ENCODE data around the gene COL5A1. TPM values are rescaled to one million over a fixed set of nuclear protein-coding genes. Genes with fewer than 3 reads are reported as not detected.
A peak's percentile ranks its signal among the peaks of the same experiment; 100 is the strongest.

Gene COL5A1
- 3.1 to 5.6 TPM (median 4.9 TPM) in 3 replicates for polyA plus RNA-seq
- 3.0 TPM for polyA plus RNA-seq (2011; ENCODE audit: low read depth)
- 1.1 and 2.1 TPM in 2 replicates for polyA plus RNA-seq (2011; cell fraction: cytosol; rRNA removed)
- polyA plus RNA-seq (2011; cell fraction: nucleus; rRNA removed): 22.0 and 30.3 TPM in 2 replicates
- polyA plus RNA-seq (2012; ENCODE audit: low replicate concordance): 0.87 and 10.2 TPM in 2 replicates
- 6.7 to 22.0 TPM (median 12.5 TPM) in 3 replicates for polyA minus RNA-seq
- 13.2 TPM for polyA minus RNA-seq (2011; cell fraction: cytosol; rRNA and poly(A)+ RNA removed)
- 27.4 and 29.4 TPM in 2 replicates for polyA minus RNA-seq (2011; cell fraction: nucleus; rRNA and poly(A)+ RNA removed)

- no peak for TF ChIP-seq CTCF (optimal IDR thresholded peaks at IDR 0.05 in 1 of 3, IDR thresholded peaks at IDR 0.05 in 1 of 3, conservative IDR thresholded peaks at IDR 0.05 in 1 of 3; ENCODE audit: extremely low read depth in 1 of 3, insufficient read depth in 2 of 3, low read length in 3 of 3)
- Histone ChIP-seq H3K27ac (ENCODE audit: control insufficient read depth, insufficient read depth, low read length) (no peak within 1 kb of the TSS), H3K4me3 (ENCODE audit: control insufficient read depth in 2 of 3, extremely low read depth in 1 of 3, insufficient read depth in 2 of 3, low read depth in 1 of 3, low read length in 3 of 3) (peak within 1 kb of the TSS; percentile 52 to 75 (median 63)), H3K79me2 (ENCODE audit: control insufficient read depth, insufficient read depth, low read length) (peaks cover 4% of the 10 kb centered on the region), H3K4me2 (ENCODE audit: control insufficient read depth, extremely low read depth, insufficient read depth, low read depth, low read length) (peak within 1 kb of the TSS; percentile 87), H4K20me1 (ENCODE audit: control insufficient read depth, extremely low read depth, insufficient read depth, low read length) (no peaks in the 10 kb centered on the region), H3K9me3 (ENCODE audit: control insufficient read depth, low read depth, low read length) (no peaks in the 10 kb centered on the region), H3K9me1 (ENCODE audit: control insufficient read depth, extremely low read depth, insufficient read depth, low read length) (no peaks in the 10 kb centered on the region), H3K27me3 (ENCODE audit: control insufficient read depth, extremely low read depth, insufficient read depth, low read length) (peaks cover 6% of the 10 kb centered on the region), H3K36me3 (ENCODE audit: control insufficient read depth in 2 of 2, extremely low read depth in 1 of 2, insufficient read depth in 2 of 2, low read length in 2 of 2) (no peaks in the 10 kb centered on the region), H3K4me1 (ENCODE audit: control insufficient read depth, extremely low read depth, insufficient read depth, low read length) (peaks cover 29% of the 10 kb centered on the region), H3K9ac (ENCODE audit: control insufficient read depth, extremely low read depth, insufficient read depth, low read length) (peak within 1 kb of the TSS; percentile 52), H2AFZ (ENCODE audit: control insufficient read depth, low read length) (peak within 1 kb of the TSS; percentile 40)
- no peak for DNase-seq (ENCODE audit: low read depth, low spot score)
- dilution Hi-C loops (cut with MboI; ENCODE audit: extremely low pct_ligation_motif_present, low sequenced_read_pairs): no loop called here
- FAIRE-seq: peak; percentile 67
These were observed at the start of gene COL5A1 for GRCh38 chr9:134641173-134641989. COL5A1 (plus strand) TSS chr9:134641803; CDS start chr9:134642188, 385 bp downstream.

- Histone ChIP-seq H3K79me2 (ENCODE audit: control insufficient read depth, insufficient read depth, low read length) (no peaks in the 10 kb centered on the region), H3K4me1 (ENCODE audit: control insufficient read depth, extremely low read depth, insufficient read depth, low read length) (no peaks in the 10 kb centered on the region), H4K20me1 (ENCODE audit: control insufficient read depth, extremely low read depth, insufficient read depth, low read length) (no peaks in the 10 kb centered on the region), H3K9ac (ENCODE audit: control insufficient read depth, extremely low read depth, insufficient read depth, low read length) (no peak overlapping the region), H3K27me3 (ENCODE audit: control insufficient read depth, extremely low read depth, insufficient read depth, low read length) (peaks cover 11% of the 10 kb centered on the region), H3K4me3 (ENCODE audit: control insufficient read depth in 2 of 3, extremely low read depth in 1 of 3, insufficient read depth in 2 of 3, low read depth in 1 of 3, low read length in 3 of 3) (no peak overlapping the region), H3K9me3 (ENCODE audit: control insufficient read depth, low read depth, low read length) (no peaks in the 10 kb centered on the region), H3K36me3 (ENCODE audit: control insufficient read depth in 2 of 2, extremely low read depth in 1 of 2, insufficient read depth in 2 of 2, low read length in 2 of 2) (no peaks in the 10 kb centered on the region), H2AFZ (ENCODE audit: control insufficient read depth, low read length) (no peak overlapping the region), H3K9me1 (ENCODE audit: control insufficient read depth, extremely low read depth, insufficient read depth, low read length) (no peaks in the 10 kb centered on the region), H3K27ac (ENCODE audit: control insufficient read depth, insufficient read depth, low read length) (no peak overlapping the region), H3K4me2 (ENCODE audit: control insufficient read depth, extremely low read depth, insufficient read depth, low read depth, low read length) (no peak overlapping the region)
- FAIRE-seq (no peak), DNase-seq (ENCODE audit: low read depth, low spot score) (no peak)
- TF ChIP-seq EZH2 (IDR thresholded peaks at IDR 0.05; ENCODE audit: low read length) (no peak), CTCF (optimal IDR thresholded peaks at IDR 0.05 in 1 of 3, IDR thresholded peaks at IDR 0.05 in 1 of 3, conservative IDR thresholded peaks at IDR 0.05 in 1 of 3; ENCODE audit: extremely low read depth in 1 of 3, insufficient read depth in 2 of 3, low read length in 3 of 3) (no peak)
- dilution Hi-C loops (cut with MboI; ENCODE audit: extremely low pct_ligation_motif_present, low sequenced_read_pairs): no loop called here
These were observed 49.4 kb upstream of the COL5A1 start for GRCh38 chr9:134592018-134592818.
